ENCODE data around the gene ABRAXAS1.

DNA sequence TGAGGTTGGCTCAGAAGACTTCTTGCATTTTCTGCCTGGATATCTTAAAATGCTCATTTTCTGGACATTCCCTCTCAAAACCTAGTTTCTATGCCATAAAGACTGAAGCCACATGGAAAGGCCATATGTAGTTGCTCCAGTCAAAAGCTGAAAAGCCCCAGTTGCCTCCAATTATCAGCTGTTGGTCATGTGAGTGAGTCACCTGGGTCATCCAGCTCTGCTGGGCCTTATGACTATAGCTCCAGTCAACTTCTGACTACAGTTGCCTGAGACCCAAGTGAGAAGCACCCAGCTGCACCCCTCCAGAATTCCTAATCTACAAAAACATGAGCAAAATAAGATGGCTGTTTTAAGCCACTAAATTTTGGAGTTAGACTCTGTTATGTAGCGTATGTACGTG is 71.2 kb downstream of the ABRAXAS1 start:
- TF ChIP-seq POLR2AphosphoS5 (IDR thresholded peaks at IDR 0.05; ENCODE audit: low read depth, low read length), result no peak
- no peak for TF ChIP-seq POLR2A (IDR thresholded peaks at IDR 0.05; ENCODE audit: low read depth, low read length)
- no peak for TF ChIP-seq TAF1 (IDR thresholded peaks at IDR 0.05; ENCODE audit: borderline replicate concordance, low read depth, low read length)
